Lung (tissue), 12 donors: ENCODE data around the gene BMPR1B. TPM values are rescaled to one million over a fixed set of nuclear protein-coding genes. Genes with fewer than 3 reads are reported as not detected.

Experiments
- ATAC-seq: fragments of 200-7000 bp; cut with Tn5 transposase; one replicate; pipeline ENCODE4 v1.9.1; 2020; ENCODE audit warnings: moderate number of reproducible peaks; ENCODE audit not compliant: insufficient read depth, low FRiP score
- DNase-seq, 3 donors: peaks; one replicate each; pipeline ENCODE4 v3.0.0-alpha.2; 2013 to 2017
- H3K27ac ChIP-seq, 2 donors: one replicate each; pipeline ENCODE4 v1.5.1; 2013; ENCODE audit warnings: mild to moderate bottlenecking in 2 of 2, moderate library complexity in 2 of 2, control low read depth in 1 of 2, inconsistent platforms in 1 of 2, low read depth in 1 of 2, low read length in 1 of 2
- H3K27me3 ChIP-seq, 3 donors: one replicate each; pipeline ENCODE4 v1.5.1; 2013; ENCODE audit warnings: low read length in 2 of 3; ENCODE audit not compliant: control insufficient read depth in 3 of 3, insufficient read depth in 3 of 3
- H3K36me3 ChIP-seq, 4 donors: one replicate each; pipeline ENCODE4 v1.5.1; 2013; ENCODE audit warnings: low read length in 4 of 4, mild to moderate bottlenecking in 1 of 4, moderate library complexity in 1 of 4; ENCODE audit not compliant: control insufficient read depth in 4 of 4, insufficient read depth in 4 of 4
- H3K4me1 ChIP-seq, 5 donors: one replicate each; pipeline ENCODE4 v1.5.1; 2013; ENCODE audit warnings: low read length in 5 of 5, mild to moderate bottlenecking in 2 of 5, moderate library complexity in 1 of 5; ENCODE audit not compliant: control insufficient read depth in 5 of 5, insufficient read depth in 5 of 5
- H3K4me3 ChIP-seq: one replicate; pipeline ENCODE4 v1.5.1; 2013; ENCODE audit warnings: mild to moderate bottlenecking, control low read depth, moderate library complexity
- H3K9ac ChIP-seq, 2 donors: one replicate each; pipeline ENCODE4 v1.5.1; 2013; ENCODE audit warnings: low read length in 2 of 2, control low read depth in 1 of 2; ENCODE audit not compliant: insufficient read depth in 1 of 2
- H3K9me3 ChIP-seq, 4 donors: one replicate each; pipeline ENCODE4 v1.5.1; 2013; ENCODE audit warnings: low read length in 3 of 4, mild to moderate bottlenecking in 1 of 4, moderate library complexity in 1 of 4; ENCODE audit not compliant: control insufficient read depth in 4 of 4, insufficient read depth in 3 of 4
- CTCF ChIP-seq: IDR thresholded peaks from 2 replicates; pipeline ENCODE4 v1.5.1; 2012; ENCODE audit warnings: mild to moderate bottlenecking; ENCODE audit errors: control extremely low read depth, extremely low read depth
- WGBS, 2 donors: extraction: QIAGEN DNeasy Blood & Tissue Kit; methylation state at CpG; one replicate each; pipeline ENCODE4 v1.1.7; 2013; 5-methylcytosine and 5-hydroxymethylcytosine counted together
- polyA plus RNA-seq, 2 donors: library from polyadenylated mRNA; stranded (reverse); fragments of 200-250 nt; gene quantifications; one replicate each; pipeline ENCODE4 v1.2.1, GENCODE V29; 2013
- total RNA-seq, 2 donors: library from RNA; depleted of rRNA in 1 of 2; stranded (reverse); fragments of >200 nt in 1 of 2; gene quantifications; one replicate each; pipeline ENCODE4 v1.2.1, GENCODE V29; 2014 to 2021
- donor health status: control.
- donor health status: control.
- donor health status: Bipolar disorder and iron deficiency.
- donor health status: healthy.
- donor health status: DM: yes; HTN: yes; CAD: no.

BMPR1B gene
- total and polyA plus RNA-seq, 4 donors: 0.65 to 7.3 (median 1.9) TPM

DNA sequence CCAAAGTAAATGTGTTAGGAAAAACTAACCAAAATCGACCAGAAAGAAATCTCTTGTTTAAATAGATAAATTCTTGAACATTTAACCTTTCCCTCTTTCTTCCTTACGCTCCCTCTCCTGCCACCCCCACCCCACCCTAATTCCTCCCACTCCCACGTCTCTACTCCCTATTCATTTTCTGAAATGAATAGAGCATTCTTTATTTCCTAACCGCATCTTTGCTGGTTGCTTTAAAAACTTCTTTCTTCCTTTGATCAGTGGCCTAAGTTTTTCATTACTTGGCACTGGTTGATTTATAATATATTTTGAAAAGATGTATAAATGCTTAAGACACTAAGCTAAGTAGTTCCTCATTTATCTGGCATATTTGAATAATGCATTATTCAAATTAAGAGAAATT lies 33.9 kb downstream of the BMPR1B start:
- TF ChIP-seq CTCF: no peak
- WGBS, 2 donors: 74 to 89% methylated on average over 4 of the region's 4 CpGs
- no peak overlapping the region for H3K4me3 ChIP-seq
- peaks cover 0 to 3% (median 0%) of the 10 kb centered on the region in 4 donors for H3K9me3 ChIP-seq
- H3K27ac ChIP-seq: no peak overlapping the region
- no peaks in the 10 kb centered on the region for H3K36me3 ChIP-seq
- no peak for DNase-seq
- H3K27me3 ChIP-seq: no peaks in the 10 kb centered on the region
- peaks cover 0 to 1% (median 0%) of the 10 kb centered on the region in 5 donors for H3K4me1 ChIP-seq
- ATAC-seq: no peak
- H3K9ac ChIP-seq: no peak overlapping the region

GRCh38 chr4:94798808-94799207 lies 41.1 kb downstream of the BMPR1B start:
- DNase-seq (no peak), ATAC-seq (no peak)
- TF ChIP-seq CTCF: no peak
- H3K36me3 ChIP-seq: no peaks in the 10 kb centered on the region
- peaks cover 0 to 9% (median 4%) of the 10 kb centered on the region in 5 donors for H3K4me1 ChIP-seq
- no peaks in the 10 kb centered on the region for H3K27me3 ChIP-seq
- H3K27ac ChIP-seq: no peak overlapping the region
- H3K4me3 ChIP-seq: no peak overlapping the region
- WGBS, 2 donors: 79 to 81% methylated on average over 3 of the region's 3 CpGs
- H3K9ac ChIP-seq: no peak overlapping the region
- no peaks in the 10 kb centered on the region for H3K9me3 ChIP-seq

DNA sequence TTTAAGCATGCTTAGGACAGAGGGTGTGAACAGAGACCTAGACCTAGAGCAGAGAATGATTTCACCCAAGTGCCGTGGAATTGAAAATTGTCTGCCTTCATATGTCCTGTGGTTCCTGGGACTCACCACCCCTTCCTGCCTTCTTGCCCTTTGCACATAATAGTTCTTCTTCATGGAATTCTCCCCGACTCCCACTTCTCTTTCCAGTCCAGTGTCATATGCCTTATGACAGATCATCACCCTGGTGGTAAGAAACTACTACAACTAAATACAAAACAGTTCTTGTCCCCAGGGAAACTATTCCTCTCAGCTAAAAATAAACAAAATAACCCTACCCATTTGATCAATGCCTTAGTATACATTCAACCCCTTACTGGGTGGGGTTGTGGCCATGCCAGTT lies 43.3 kb downstream of the BMPR1B start:
- no peaks in the 10 kb centered on the region for H3K27me3 ChIP-seq
- ATAC-seq: no peak
- WGBS, 2 donors: 75 to 92% methylated on average over 2 of the region's 2 CpGs
- no peaks in the 10 kb centered on the region for H3K36me3 ChIP-seq
- H3K4me1 ChIP-seq: peaks cover 0 to 9% (median 4%) of the 10 kb centered on the region in 5 donors
- TF ChIP-seq CTCF: no peak
- no peak overlapping the region for H3K27ac ChIP-seq
- no peaks in the 10 kb centered on the region for H3K9me3 ChIP-seq
- no peak for DNase-seq
- H3K4me3 ChIP-seq: no peak overlapping the region
- no peak overlapping the region for H3K9ac ChIP-seq

DNA sequence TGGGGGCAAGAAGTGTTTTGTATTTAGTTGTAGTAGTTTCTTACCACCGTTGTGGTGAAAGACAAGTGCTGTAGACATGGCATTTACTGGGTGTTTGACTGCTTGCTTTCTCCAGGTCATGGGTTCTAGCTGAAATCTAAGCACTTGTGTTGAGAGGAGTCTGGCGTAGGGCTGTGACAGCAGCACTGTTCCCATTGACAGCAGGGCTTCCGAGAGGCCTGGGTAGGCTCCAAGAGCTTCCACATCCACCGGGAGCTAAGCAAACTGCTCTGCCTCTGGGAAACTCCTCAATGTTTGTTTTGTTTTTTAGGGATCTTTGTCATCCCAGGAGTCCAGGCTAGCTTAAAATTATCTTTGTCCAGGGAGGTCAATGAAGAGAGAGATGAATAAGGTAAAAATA lies 44.3 kb downstream of the BMPR1B start:
- Histone ChIP-seq H3K9ac (no peak overlapping the region), H3K9me3 (no peaks in the 10 kb centered on the region), H3K4me3 (no peak overlapping the region), H3K4me1 (peaks cover 0 to 9% (median 4%) of the 10 kb centered on the region in 5 donors), H3K27me3 (no peaks in the 10 kb centered on the region), H3K36me3 (no peaks in the 10 kb centered on the region), H3K27ac (no peak overlapping the region)
- WGBS, 2 donors: 52 to 64% methylated on average over 4 of the region's 4 CpGs
- ATAC-seq: no peak
- peak; percentile 38 to 72 (median 56) for DNase-seq
- TF ChIP-seq CTCF: no peak
